ENCODE results near the gene UMOD. TPM values are rescaled to one million over a fixed set of nuclear protein-coding genes. Genes with fewer than 3 reads are reported as not detected.

Gene UMOD
- total RNA-seq, 2 experiments from 2014 or later = not detected

DNA sequence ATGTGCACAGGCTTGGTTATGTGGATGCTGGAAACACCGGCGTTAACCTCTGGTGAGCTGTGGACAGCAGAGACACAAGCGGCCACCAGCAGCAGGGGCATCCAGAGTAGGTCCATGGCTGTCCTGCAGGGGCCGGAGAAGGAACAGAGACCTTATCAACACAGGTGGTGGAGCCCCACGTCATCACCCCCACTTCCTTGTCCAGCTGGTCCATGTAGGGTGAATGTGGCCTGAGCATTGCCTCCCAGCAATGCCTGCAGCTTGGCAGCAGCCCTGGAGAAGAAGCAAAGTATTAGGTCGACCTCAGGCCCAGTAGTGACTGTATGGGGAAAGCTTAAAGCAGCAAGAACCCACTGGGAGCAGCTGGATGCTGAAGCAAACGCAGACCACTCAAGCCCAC, 46.7 kb upstream of the UMOD start:
- H3K4me1 ChIP-seq (ENCODE audit: insufficient read depth, low read length) = no peaks in the 10 kb centered on the region
- H3K27ac Mint-ChIP-seq = no peak overlapping the region

DNA sequence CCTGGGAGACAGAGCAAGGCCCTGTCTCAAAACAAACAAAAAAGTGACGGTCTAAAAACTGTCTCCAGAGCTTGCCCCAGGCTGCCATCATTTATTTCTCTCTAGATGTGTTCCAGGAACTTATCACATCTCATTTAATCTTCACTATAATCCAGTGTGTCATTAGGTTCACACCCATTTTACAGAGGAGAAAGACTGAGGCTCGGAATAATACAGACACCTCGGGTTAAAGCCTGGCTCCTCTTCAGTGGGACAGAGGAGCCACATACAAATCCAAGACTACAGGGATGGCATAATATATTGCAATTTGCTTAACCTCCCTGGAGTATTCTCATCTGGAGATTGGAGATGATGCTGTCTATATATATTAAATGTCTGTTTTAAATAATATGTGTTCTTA, 46.1 kb upstream of the UMOD start:
- Histone ChIP-seq H3K4me3 (ENCODE audit: low read length) (no peak overlapping the region), H3K4me1 (ENCODE audit: insufficient read depth, low read length) (no peaks in the 10 kb centered on the region), H3K27me3 (ENCODE audit: control insufficient read depth in 1 of 2, insufficient read depth in 2 of 2, low read length in 2 of 2) (no peaks in the 10 kb centered on the region), H3K27ac (ENCODE audit: low read depth in 1 of 2, low read length in 2 of 2) (no peak overlapping the region), H3K36me3 (ENCODE audit: insufficient read depth, low read length) (no peaks in the 10 kb centered on the region), H3K9me3 (ENCODE audit: control insufficient read depth in 1 of 2, insufficient read depth in 1 of 2, low read length in 2 of 2) (no peaks in the 10 kb centered on the region)
- ChIA-PET CTCF (no interaction called here), POLR2A (no interaction called here)
- Mint-ChIP-seq H3K4me3 (no peak overlapping the region), H3K4me1 (ENCODE audit: low read depth) (no peaks in the 10 kb centered on the region), H3K36me3 (ENCODE audit: low read depth) (no peaks in the 10 kb centered on the region), H3K27me3 (no peaks in the 10 kb centered on the region), H3K27ac (no peak overlapping the region), H3K9me3 (no peaks in the 10 kb centered on the region)
- DNase-seq (no peak), ATAC-seq (ENCODE audit: poor library complexity) (no peak)
- intact Hi-C loops (cut with DNase I, micrococcal nuclease) = no loop called here
- TF ChIP-seq, protein P1, sequence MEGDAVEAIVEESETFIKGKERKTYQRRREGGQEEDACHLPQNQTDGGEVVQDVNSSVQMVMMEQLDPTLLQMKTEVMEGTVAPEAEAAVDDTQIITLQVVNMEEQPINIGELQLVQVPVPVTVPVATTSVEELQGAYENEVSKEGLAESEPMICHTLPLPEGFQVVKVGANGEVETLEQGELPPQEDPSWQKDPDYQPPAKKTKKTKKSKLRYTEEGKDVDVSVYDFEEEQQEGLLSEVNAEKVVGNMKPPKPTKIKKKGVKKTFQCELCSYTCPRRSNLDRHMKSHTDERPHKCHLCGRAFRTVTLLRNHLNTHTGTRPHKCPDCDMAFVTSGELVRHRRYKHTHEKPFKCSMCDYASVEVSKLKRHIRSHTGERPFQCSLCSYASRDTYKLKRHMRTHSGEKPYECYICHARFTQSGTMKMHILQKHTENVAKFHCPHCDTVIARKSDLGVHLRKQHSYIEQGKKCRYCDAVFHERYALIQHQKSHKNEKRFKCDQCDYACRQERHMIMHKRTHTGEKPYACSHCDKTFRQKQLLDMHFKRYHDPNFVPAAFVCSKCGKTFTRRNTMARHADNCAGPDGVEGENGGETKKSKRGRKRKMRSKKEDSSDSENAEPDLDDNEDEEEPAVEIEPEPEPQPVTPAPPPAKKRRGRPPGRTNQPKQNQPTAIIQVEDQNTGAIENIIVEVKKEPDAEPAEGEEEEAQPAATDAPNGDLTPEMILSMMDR (IDR thresholded peaks at IDR 0.05) = no peak

More for the DNA sequence above, 46.7 kb upstream of the UMOD start:
- Mint-ChIP-seq H3K36me3 (ENCODE audit: low read depth) (no peaks in the 10 kb centered on the region), H3K9me3 (no peaks in the 10 kb centered on the region), H3K4me3 (no peak overlapping the region), H3K4me1 (ENCODE audit: low read depth) (no peaks in the 10 kb centered on the region), H3K27me3 (no peaks in the 10 kb centered on the region)
- ChIA-PET POLR2A (no interaction called here), CTCF (no interaction called here)
- Histone ChIP-seq H3K27me3 (ENCODE audit: control insufficient read depth in 1 of 2, insufficient read depth in 2 of 2, low read length in 2 of 2) (no peaks in the 10 kb centered on the region), H3K9me3 (ENCODE audit: control insufficient read depth in 1 of 2, insufficient read depth in 1 of 2, low read length in 2 of 2) (no peaks in the 10 kb centered on the region), H3K4me3 (ENCODE audit: low read length) (no peak overlapping the region), H3K27ac (ENCODE audit: low read depth in 1 of 2, low read length in 2 of 2) (no peak overlapping the region), H3K36me3 (ENCODE audit: insufficient read depth, low read length) (no peaks in the 10 kb centered on the region)
- DNase-seq (no peak), ATAC-seq (ENCODE audit: poor library complexity) (no peak)
- intact Hi-C loops (cut with DNase I, micrococcal nuclease) = no loop called here
- TF ChIP-seq, protein P1 (IDR thresholded peaks at IDR 0.05) = no peak

DNA sequence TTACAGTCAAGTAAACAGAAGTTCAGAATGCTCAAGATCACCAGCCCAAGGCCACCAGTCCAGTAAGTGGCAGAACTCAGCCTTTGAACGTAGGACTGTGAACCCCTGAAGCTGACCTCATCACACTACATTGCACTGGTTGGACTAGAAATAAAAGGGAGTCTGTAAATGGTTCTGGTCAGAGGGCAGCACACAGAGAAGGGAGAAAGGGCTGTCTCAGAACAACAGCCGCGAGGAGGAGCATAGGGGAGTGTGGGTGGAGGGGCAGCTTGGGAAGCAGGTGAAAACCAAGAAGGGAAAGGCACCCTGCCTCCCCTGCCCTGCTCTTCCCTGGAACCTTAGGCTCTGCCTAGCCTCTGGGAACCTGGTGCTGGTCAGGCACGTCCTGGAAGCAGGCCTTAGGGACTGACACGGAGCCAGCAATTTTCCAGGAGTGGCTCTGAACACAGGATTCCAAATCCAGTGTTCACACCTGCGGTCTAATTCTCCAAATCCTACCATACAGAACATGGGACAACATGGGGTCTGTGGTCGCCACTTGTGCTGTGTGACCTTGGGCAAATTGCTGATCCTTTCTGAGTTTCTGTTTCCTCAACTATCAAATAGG, 45.1 kb upstream of the UMOD start:
- CTCF ChIA-PET = no interaction called here
- H3K36me3 Mint-ChIP-seq (ENCODE audit: low read depth) = no peaks in the 10 kb centered on the region
- intact Hi-C loops (cut with DNase I, micrococcal nuclease) = no loop called here
- DNase-seq (no peak), ATAC-seq (ENCODE audit: poor library complexity) (no peak)
- POLR2A ChIA-PET = no interaction called here
- H3K4me3 Mint-ChIP-seq = no peak overlapping the region
- H3K27me3 Mint-ChIP-seq = no peaks in the 10 kb centered on the region
- Histone ChIP-seq H3K27me3 (ENCODE audit: control insufficient read depth in 1 of 2, insufficient read depth in 2 of 2, low read length in 2 of 2) (no peaks in the 10 kb centered on the region), H3K4me1 (ENCODE audit: insufficient read depth, low read length) (no peaks in the 10 kb centered on the region), H3K36me3 (ENCODE audit: insufficient read depth, low read length) (no peaks in the 10 kb centered on the region), H3K4me3 (ENCODE audit: low read length) (no peak overlapping the region), H3K9me3 (ENCODE audit: control insufficient read depth in 1 of 2, insufficient read depth in 1 of 2, low read length in 2 of 2) (no peaks in the 10 kb centered on the region), H3K27ac (ENCODE audit: low read depth in 1 of 2, low read length in 2 of 2) (no peak overlapping the region)
- H3K4me1 Mint-ChIP-seq (ENCODE audit: low read depth) = no peaks in the 10 kb centered on the region
- TF ChIP-seq, protein P1 (IDR thresholded peaks at IDR 0.05) = no peak
- no peaks in the 10 kb centered on the region for H3K9me3 Mint-ChIP-seq
- no peak overlapping the region for H3K27ac Mint-ChIP-seq
